ENCODE data around the gene SSUH2.

- no peak for TF ChIP-seq POLR2A (IDR thresholded peaks at IDR 0.05)
- TF ChIP-seq CTCF (IDR thresholded peaks at IDR 0.05): no peak
Measured at GRCh38 chr3:8641472-8641871, 3.1 kb downstream of the SSUH2 start.

Measured in tibial nerve (tissue), 3 donors.